HCEC 1CT (cell line): ENCODE measurements around the gene UBE3C.
A peak's percentile ranks its signal among the peaks of the same experiment; 100 is the strongest.
"Not testable (repeated sequence)": the region's sequence is repeated elsewhere in the genome, so short reads cannot be mapped to it uniquely, and the experiment has no call there.

Source experiments
- DNase-seq: peaks from one replicate; pipeline ENCODE4 v3.0.0-alpha.2; 2017

The UBE3C gene

GRCh38 chr7:157241631-157242030 lies 102.9 kb downstream of the UBE3C start:
- no peak for DNase-seq

- DNase-seq: no peak
Measured at GRCh38 chr7:157244516-157245294, 106.0 kb downstream of the UBE3C start.

GRCh38 chr7:157246052-157246451 lies 107.3 kb downstream of the UBE3C start:
- no peak for DNase-seq

GRCh38 chr7:157248659-157249058 lies 109.9 kb downstream of the UBE3C start:
- DNase-seq: no peak

DNA sequence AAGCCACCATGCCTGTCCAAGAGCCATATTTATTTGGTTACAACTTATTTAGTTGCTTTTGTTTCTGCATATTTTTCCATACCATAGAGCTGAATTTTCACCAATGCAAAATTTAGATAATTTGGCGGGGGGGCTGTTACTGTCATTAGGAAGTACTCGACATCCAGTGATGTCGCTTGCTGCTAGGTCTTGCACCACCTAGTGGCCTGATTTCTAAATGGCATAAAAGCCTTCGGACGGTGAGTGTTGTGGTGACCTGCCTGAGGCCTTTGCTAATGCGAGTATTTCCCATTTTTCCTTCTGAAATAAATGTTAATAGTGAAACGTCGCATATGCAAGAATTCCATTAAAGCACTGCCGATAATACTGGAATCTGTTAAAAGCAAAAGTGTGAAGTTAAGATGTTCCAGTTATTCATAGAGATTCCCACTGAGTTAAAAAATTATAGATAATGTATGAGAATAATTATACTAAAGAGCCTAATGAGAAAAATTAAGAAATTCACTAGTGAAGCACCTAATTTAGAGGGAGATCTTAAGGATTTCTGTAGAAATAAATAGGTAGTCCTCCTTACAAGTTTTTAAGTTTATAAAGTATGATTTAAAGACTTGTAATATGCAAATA lies 112.0 kb downstream of the UBE3C start:
- peak; percentile 42 for DNase-seq

DNA sequence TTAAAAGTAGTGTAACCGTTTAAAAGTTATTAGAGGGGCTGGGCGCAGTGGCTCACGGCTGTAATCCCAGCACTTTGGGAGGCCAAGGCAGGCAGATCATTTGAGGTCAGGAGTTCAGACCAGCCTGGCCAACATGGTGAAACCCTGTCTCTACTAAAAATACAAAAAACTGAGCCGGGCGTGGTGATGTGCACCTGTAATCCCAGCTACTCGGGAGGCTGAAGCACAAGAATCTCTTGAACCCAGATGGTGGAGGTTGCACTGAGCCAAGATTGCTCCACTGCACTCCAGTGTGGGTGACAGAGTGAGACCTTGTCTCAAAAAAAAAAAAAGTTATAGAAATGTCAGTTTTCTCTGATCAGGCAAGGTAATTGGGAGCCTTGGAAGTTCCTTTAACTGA lies 113.1 kb downstream of the UBE3C start:
- DNase-seq: not testable (repeated sequence)

DNA sequence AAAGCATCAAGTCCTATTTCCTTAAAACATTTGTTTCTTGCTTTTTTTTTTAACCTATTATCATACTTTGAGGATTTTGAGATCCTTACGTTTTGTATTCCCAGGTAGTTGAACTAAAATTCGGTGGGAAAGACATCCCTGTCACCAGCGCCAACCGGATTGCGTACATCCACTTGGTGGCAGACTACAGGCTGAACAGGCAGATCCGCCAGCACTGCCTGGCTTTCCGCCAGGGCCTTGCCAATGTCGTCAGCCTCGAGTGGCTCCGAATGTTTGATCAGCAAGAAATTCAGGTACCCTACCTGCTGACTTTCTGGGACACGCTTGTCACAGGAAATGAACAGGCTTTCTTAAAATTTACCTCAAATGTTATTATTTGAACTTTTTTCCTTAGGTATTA lies 115.1 kb downstream of the UBE3C start:
- DNase-seq: no peak

DNA sequence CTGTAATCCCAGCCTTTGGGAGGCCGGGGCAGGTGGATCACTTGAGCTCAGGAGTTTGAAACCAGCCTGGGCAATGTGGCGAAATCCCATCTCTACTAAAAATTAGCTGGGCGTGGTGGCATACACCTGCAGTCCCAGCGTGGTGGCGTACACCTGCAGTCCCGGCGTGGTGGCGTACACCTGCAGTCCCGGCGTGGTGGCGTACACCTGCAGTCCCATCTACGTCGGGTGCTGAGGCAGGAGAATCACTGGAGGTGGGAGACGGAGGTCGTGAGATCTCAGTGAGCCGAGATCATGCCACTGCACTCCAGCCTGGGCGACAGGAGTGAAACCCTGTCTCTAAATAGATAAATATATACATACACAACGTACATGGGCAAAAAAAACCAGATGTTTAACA lies 116.1 kb downstream of the UBE3C start:
- not testable (repeated sequence) for DNase-seq

DNA sequence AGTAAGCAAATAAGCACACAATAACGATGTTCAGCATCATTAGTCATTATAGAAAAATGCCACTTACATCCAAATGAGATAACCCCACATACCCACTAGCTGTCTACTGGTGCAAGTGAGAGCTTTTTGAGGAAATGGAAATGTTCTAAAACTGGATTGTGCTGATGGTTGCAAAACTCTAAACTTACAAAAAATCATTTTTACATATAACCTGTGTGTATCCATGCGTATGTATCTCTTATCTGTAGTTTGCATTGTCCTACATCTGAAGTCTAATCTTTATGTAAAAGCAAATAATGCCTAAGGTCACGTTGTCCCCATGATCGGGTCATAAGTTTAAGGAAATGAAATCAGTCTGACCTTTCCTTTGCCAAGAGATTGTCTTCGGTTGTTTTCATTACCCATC lies 116.5 kb downstream of the UBE3C start:
- DNase-seq: no peak

- DNase-seq: no peak
Measured at GRCh38 chr7:157263156-157263555, 124.4 kb downstream of the UBE3C start.

DNA sequence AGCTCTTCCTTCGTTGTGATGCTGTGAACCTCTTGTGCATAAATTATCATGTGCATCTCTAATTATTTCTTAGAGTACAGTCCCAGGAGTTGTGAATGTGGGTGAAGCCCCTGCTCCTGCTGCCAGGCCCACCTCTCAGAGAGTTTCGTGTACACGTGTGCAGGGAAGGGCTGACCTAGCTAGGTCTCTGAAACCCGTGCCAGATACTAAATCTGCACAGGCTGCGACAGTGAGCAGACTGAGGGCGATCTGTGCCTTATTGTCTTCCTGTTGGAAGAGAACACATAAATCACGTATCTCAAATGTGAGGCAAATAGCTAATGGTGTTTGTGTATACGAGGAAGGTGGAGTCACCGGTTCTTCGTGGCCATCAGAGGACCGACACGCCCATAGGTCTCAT lies 126.3 kb downstream of the UBE3C start:
- DNase-seq: no peak

DNA sequence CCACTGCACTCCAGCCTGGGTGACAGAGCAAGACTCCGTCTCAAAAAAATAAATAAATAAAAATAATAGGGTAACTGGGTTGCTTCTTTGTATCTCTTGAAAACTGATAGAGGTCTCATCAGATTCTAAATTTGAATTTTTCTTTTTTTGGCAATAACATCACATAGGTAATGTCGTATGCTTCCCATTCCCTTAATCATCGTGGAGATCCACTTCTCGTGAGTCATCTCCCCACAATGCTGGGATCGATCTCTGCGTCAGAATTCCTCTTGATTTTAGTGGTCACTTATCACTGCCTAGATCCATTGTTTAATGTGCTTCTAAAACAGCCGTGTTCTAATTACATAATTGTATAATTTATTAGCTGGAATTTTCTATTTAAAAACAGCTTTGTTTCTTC lies 127.5 kb downstream of the UBE3C start:
- DNase-seq: no peak

DNA sequence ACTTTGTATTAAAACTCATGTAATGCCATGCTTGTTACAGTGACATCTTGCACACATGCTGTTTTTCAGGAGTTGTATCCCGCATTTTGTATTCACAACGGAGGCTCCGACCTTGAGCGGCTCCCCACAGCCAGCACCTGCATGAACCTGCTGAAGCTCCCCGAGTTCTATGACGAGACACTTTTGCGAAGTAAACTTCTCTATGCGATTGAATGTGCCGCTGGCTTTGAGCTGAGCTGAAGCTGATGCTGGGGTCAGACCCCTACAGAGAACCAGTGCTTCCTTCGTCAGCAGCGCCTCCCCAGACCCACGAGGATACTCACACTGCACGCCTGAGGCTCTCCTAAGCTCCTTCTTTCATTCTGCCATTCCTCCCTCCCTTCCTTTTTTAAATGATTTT lies 128.8 kb downstream of the UBE3C start:
- DNase-seq: no peak

- no peak for DNase-seq
Measured at GRCh38 chr7:157267956-157268355, 129.2 kb downstream of the UBE3C start.

- DNase-seq: no peak
Measured at GRCh38 chr7:157268540-157268939, 129.8 kb downstream of the UBE3C start.

DNA sequence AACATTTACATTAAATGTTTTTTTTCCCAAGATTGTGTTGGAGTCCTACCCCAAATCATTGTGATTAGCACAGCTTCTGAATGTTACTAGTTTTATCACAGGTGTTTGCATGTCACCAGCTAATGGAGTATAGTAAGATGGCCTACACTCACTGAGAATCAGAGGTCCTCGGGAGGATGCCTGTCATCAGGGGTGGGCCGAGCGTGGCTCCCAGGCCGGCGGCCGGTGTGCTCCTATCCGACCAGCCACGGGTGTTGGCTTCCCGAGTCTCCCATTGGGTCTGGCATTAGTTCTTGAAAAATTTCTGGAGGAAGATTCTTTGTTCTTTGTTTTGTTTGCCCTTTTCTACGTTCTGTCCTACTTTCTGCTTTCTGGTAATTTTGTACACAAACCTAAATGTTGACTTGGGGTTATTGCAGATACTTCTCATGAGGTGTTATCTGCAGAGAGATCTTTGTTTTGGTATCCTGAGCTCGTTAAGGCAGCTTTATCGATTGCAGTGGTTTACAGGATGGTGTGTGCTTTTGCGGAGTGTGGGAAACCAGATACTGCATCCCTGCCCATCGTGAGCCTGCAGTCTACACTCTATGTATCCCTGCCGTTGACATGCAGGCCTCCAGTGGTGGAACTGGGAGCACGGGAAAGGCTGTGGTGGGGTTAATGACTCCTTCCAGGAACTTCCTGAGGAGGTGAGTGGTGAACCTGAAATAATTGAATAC lies 130.8 kb downstream of the UBE3C start:
- no peak for DNase-seq

GRCh38 chr7:157270060-157270444 lies 131.3 kb downstream of the UBE3C start:
- peak; percentile 0 for DNase-seq

DNA sequence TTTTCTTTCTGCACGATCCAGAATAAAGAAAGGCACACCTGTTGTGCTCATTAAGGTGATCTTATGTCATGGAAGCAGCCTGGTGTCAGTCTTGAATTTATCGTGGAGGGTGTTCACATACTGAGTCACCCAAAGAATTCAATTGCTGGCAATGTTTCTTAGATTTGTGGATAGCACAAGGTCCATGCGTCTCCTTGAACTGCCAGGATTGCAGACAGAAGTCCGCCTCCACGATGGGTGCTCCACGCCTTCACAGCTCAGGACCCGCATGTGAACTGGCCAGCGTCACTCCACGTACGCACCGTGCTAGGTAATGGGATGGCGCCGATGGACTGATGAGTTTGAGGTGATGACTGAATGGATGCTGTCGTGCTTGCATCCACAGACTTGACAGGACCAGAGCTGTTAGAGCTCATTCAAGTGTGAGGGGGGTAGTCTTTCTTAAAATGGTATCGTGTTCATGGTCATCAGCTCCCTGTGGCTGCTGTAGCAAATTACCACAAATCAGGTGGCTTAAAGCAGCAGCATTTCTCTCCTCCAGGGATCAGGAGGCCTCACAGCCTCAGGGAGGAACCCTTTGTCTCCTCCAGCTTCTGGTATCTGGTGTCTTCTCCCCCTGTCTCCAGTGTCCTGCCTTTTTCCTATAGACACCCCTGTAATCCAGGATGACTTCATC lies 132.7 kb downstream of the UBE3C start:
- peak; percentile 44 for DNase-seq

- DNase-seq: peak; percentile 99
Measured at GRCh38 chr7:157271991-157272324, 133.2 kb downstream of the UBE3C start.

DNA sequence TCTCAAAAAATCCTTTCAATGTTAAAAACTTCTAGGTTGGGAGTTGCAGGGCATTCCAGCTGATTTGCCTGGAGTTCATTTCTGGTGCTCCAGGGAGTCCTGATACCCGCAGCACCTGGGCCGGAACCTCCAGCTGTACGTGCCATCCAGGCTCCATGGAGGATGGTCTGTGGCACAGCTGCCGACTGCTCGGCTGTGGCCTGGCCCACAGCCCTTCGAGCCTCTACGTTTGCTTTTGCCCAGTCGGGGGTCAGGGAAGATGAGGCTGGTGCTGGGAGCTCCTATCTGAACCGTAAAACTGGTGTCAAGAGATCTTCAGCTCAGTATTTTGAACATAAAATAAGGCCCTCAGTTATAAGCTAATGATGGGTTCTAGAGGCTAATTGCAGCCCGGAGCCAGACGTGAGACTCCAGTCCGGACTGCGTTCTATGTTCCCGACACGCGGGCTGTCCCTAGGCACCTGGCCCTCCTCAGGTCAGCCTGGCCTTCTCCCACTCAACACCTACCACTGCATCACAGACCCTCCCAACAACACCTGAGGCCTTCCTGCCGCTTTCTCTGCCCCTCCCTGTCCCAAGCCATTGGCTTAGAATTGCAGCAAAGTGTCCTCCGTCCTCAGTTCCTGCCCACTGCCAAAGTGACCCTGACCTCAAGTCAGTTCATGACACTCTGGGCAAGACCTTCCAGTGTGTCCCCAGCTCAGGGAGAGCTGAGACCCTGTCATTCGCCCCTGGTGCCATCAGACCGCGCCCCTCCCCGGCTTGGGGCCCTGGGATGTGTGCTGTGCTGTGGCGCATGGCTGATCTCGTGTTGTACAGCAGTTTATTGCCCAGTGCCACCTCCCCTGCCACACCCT lies 133.9 kb downstream of the UBE3C start:
- DNase-seq: no peak

DNA sequence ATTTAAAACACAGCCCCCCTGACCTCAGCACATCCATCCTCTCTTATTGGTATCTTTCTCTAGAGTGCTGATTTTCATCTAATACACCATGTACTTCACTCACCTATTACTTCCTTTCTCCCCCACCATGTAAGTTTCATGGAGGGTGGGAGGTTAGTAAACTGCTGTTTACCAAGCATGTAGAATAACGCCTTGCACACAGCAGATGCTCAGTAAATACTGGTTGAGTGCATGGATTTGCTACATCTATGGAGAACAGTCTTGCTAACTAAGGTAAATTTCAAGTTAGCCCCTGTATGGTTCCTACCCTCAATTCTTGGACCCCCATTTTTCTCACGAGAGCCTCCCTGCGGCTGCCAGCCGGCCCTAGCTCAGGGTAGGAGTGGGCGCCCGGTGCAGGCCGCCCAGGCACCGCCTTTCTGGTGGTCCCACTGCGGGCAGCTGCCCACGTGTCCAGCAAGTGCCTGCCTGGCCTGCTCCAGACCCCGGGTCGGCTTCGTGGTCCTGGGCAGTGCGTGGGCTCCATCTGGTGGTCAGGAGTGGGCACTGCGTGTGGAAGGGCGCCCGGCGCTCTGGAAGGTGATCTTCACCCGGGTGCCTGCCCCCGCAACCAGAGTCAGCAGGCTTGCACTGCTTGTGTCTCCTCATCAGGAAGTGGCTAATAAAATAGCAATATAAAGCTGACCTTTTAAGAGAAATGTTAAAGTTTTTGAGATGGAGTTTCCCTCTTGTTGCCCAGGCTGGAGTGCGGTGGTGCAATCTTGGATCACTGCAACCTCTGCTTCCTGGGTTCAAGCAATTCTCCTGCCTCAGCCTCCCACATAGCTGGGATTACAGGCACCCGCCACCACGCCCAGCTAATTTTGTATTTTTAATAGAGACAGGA lies 134.7 kb downstream of the UBE3C start:
- peak; percentile 62 for DNase-seq
